HL-60 (cell line): ENCODE results near the gene HMGXB4.

Experiments
- DNase-seq, 2 experiments: peaks; one replicate each; pipeline ENCODE4 v3.0.0-alpha.2; 2010 to 2020; ENCODE audit warnings: low read depth in 1 of 2, low spot score in 1 of 2
- H3K27ac ChIP-seq: fragments of 250-450 bp; sonication (Bioruptor Pico); replicated peaks from 2 replicates; pipeline ENCODE4 v1.5.1; 2020; ENCODE audit warnings: mild to moderate bottlenecking, moderate library complexity
- H3K27me3 ChIP-seq: fragments of 250-450 bp; sonication (Bioruptor Pico); 2 replicates; pipeline ENCODE4 v1.5.1; 2021; ENCODE audit warnings: mild to moderate bottlenecking, moderate library complexity; ENCODE audit not compliant: insufficient read depth, poor library complexity, severe bottlenecking
- H3K4me3 ChIP-seq: replicated peaks from 2 replicates; pipeline ENCODE4 v1.5.1; 2011; ENCODE audit warnings: mild to moderate bottlenecking, control low read depth, low read length; ENCODE audit not compliant: insufficient read depth
- GABPA ChIP-seq: IDR thresholded peaks from 2 replicates; pipeline ENCODE4 v1.6.1; 2012; ENCODE audit warnings: low read depth
- POLR2AphosphoS5 ChIP-seq: IDR thresholded peaks from 2 replicates; pipeline ENCODE4 v1.6.1; 2012; ENCODE audit warnings: low read depth
- REST ChIP-seq: IDR thresholded peaks from 2 replicates; pipeline ENCODE4 v1.6.1; 2012; ENCODE audit warnings: low read depth; ENCODE audit not compliant: insufficient replicate concordance
- SPI1 ChIP-seq: IDR thresholded peaks from 2 replicates; pipeline ENCODE4 v1.6.1; 2012; ENCODE audit warnings: low read depth, mild to moderate bottlenecking, borderline replicate concordance
- TF ChIP-seq, protein P1 (sequence below): IDR thresholded peaks from one replicate; pipeline ENCODE4 v1.5.1; 2011; ENCODE audit warnings: low read length, control low read depth, inconsistent platforms; ENCODE audit not compliant: insufficient read depth

The HMGXB4 gene

GRCh38 chr22:35218079-35218478 lies 39.2 kb upstream of the HMGXB4 start:
- Histone ChIP-seq H3K27me3 (no peaks in the 10 kb centered on the region), H3K27ac (no peak overlapping the region), H3K4me3 (no peak overlapping the region)
- TF ChIP-seq POLR2AphosphoS5, result no peak
- TF ChIP-seq REST, result no peak
- no peak for DNase-seq

DNA sequence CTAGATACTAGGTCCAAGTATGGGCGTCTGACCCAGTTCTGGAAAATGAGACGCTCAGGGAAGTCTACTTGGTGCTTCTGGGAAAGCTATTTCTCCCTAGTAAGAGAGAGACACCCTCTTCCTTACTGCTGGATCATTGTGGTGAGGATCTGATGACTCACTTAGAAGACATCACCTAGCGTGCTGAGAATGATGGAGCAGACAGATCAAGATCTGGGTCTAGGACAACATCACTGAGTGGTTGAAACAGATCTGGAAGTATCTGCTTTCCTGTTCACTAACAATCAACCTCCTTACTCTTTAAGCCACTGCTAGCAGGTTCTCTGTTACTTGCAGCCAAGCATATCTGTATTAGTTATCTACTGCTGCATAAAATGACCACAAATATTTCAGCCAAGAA lies 38.3 kb upstream of the HMGXB4 start:
- no peak for DNase-seq
- Histone ChIP-seq H3K27me3 (no peaks in the 10 kb centered on the region), H3K27ac (no peak overlapping the region), H3K4me3 (no peak overlapping the region)
- TF ChIP-seq POLR2AphosphoS5, result no peak
- TF ChIP-seq SPI1, result no peak
- TF ChIP-seq, protein P1, sequence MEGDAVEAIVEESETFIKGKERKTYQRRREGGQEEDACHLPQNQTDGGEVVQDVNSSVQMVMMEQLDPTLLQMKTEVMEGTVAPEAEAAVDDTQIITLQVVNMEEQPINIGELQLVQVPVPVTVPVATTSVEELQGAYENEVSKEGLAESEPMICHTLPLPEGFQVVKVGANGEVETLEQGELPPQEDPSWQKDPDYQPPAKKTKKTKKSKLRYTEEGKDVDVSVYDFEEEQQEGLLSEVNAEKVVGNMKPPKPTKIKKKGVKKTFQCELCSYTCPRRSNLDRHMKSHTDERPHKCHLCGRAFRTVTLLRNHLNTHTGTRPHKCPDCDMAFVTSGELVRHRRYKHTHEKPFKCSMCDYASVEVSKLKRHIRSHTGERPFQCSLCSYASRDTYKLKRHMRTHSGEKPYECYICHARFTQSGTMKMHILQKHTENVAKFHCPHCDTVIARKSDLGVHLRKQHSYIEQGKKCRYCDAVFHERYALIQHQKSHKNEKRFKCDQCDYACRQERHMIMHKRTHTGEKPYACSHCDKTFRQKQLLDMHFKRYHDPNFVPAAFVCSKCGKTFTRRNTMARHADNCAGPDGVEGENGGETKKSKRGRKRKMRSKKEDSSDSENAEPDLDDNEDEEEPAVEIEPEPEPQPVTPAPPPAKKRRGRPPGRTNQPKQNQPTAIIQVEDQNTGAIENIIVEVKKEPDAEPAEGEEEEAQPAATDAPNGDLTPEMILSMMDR, result no peak
- no peak for TF ChIP-seq GABPA
- no peak for TF ChIP-seq REST

DNA sequence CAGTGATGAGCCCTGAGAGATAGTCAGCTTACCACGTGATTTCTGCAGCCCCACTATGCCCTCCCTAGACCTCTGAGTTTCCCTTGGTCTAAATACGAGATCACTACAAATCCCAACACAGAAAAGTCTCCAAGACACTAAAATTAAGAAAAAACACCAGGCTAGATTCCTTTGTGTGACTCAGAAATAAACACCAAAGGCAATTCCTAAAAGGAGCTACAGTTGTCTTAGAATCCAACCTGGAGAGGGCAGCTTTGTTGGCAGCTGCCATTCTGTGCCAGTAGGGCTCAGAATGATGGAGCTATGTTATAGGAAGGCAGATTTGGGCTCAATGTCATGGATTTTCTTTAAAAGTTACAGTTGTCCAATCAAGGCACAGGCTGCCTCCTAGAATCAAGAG lies 37.1 kb upstream of the HMGXB4 start:
- TF ChIP-seq SPI1 (no peak), REST (no peak), GABPA (no peak), POLR2AphosphoS5 (no peak)
- TF ChIP-seq, protein P1, result no peak
- H3K4me3 ChIP-seq, result no peak overlapping the region
- H3K27me3 ChIP-seq, result no peaks in the 10 kb centered on the region
- no peak overlapping the region for H3K27ac ChIP-seq
- no peak for DNase-seq

- Histone ChIP-seq H3K4me3 (no peak overlapping the region), H3K27me3 (no peaks in the 10 kb centered on the region), H3K27ac (no peak overlapping the region)
- DNase-seq, result no peak
- TF ChIP-seq SPI1, result no peak
- TF ChIP-seq, protein P1, result no peak
- no peak for TF ChIP-seq POLR2AphosphoS5
- no peak for TF ChIP-seq REST
- no peak for TF ChIP-seq GABPA
Observed at GRCh38 chr22:35225010-35225409, 32.3 kb upstream of the HMGXB4 start.
